GM19324 (cell line): ENCODE measurements around the gene ADI1.
"Not testable (repeated sequence)": the region's sequence is repeated elsewhere in the genome, so short reads cannot be mapped to it uniquely, and the experiment has no call there.

Source experiments
- ATAC-seq: cut with Tn5 transposase; IDR thresholded peaks from one replicate; pipeline ENCODE4 v1.9.1; 2021; ENCODE audit warnings: mild to moderate bottlenecking, moderate library complexity; ENCODE audit not compliant: unreplicated experiment, low FRiP score

ADI1 gene

DNA sequence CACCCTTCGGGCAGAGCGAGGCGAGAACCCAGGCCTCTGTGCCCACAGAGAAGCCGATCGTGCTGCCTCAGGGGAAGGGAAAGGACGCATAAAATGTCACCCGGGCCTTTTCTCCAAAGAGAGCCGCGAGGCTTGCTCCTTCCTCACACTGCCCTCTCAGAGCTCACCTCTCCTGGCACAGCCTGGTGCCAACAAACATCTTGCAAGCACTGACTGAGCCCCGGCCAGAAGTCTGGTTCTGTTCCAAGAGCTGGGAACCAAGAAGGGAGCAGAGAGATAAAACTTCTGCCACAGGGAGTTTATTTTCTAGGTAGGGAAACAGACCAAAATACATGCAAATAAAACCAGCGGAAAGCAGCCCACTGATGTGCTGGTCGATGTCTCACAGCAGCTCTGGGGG lies 13.6 kb upstream of the ADI1 start:
- ATAC-seq: no peak

DNA sequence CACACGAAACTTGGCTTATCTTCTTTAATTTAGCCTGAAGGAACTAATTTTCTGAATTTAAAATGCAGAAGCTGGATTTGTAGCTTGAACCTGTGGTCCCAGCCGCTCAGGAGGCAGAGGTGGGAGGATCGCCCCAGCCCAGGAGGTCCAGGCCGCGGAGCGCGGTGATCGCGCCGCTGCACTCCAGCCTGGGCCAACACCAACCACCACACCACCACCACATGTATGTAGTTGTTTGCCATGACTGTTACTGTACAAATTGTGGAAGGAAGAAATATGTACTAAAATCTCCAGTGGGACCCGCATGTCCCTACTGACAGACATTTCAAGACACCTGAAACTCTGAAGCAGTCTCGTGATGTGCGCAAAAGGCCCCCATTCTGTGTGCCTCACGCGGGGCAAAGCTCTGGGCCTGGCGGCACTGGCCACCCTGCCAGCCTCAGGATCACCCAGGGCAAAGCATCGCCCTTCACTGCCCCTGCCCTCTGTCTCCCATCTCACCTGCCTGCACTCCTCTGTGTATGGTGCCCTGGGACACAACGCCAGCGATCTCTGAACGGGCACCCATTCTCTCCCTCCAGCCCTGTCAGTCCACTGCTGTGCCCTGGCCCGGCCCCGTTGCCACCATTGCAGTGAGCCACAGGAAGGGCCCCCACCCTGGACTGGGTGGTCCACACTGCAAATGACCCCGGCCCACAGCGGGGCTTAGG lies 10.1 kb upstream of the ADI1 start:
- no peak for ATAC-seq

DNA sequence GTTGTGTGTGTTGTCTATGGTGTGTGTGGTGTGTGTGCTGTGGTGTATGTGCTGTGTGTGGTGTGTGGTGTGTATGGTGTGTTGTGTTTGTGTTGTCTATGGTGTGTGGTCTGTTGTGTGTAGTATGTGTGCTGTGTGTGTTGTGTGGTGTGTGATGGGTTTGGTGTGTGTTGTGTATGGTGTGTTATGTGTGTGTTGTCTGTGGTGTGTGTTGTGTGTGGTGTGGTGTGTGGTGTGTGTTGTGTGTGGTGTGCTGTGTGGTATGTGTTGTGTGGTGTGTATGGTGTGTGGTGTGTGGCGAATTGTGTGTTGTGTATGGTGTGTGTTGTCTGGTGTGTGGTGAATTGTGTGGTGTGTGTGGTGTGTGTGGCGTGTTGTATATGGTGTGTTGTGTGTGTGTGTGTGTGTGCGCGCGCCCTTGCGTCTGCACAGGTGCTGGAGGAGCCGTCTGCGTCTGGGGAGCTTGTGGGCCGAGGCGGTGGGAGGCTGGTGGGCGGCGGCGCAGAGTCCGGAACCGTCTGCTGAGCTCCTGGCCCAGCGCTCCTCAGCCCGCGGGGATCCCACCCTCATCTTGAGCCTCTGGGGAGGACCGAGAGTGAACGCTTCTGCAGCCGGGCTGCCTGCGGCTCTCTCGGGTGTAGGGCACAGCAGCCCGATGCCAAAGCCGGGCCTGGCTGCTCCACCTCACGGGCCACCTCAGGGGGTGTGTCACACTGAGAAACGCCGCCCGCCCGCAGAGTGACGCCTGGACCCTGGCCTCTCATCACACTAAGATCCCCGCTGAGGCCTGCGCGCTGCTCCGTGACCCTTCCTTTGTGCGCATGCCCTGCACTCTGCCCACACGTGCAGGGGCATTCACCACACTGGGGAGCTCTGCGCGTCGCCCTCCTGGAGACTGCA lies 8.8 kb upstream of the ADI1 start:
- no peak for ATAC-seq

DNA sequence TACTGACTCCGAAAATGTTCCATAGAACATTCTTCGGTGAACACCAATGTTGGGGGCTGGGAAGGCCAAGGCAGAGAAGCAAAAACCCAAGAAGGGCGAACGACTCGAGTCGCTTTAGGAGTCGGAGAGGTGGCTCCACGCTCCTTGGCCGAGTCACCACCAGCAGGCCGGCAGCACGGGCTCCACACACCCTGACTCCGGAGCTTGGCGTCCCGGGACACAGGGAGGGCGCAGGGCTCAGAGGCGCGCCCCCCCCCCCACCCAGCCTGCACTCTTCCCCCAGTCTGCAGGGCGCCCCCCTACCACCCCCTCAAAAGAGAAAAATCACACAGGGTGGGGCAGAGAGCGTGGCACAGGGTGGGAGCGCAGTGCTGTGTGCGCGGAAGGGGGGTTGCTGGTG lies 7.5 kb upstream of the ADI1 start:
- no peak for ATAC-seq

DNA sequence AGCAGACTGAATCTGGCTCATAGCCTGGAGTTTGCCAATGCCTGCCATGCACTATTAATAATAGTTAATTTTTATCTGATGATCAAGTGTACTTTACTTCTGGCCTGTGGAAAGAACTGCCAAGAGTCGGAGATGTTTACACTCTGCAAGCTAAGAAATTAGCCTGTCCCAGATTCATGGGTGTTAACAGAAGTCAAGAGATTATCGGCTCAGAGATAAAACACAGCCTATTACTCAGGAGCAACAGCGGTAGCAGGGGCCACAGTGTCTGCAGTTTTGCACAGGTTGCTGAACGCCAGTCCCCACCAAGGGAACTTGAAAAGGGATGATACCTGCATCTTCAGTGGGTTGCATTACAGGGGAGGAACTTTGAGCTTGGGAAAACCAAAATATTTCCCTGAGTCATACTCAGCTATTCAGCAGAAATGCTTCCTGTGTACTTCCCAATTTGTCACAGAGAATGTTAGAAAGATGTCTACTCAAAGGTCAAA lies 4.3 kb upstream of the ADI1 start:
- ATAC-seq: no peak

DNA sequence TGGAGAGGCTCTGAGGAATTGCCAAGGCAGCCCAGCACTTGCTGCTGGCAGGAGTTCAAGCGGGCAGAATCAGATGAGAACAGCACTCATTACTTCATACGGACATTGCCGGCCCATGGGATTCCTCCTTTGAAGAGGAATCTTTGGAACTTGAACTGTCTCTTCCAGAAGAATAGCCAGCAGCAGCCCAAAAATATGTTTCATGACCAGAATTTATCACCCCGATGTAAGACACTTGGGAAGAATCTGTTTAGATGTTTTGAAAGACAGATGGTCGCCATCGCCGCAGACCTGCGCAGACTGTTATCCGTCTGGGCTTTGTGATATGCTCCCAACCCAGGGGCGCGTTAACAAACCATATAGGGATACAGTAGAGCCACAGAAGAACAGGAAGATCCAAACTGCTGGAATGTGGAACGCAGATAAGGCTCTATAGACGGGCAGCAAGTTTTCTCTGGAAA lies 3.7 kb upstream of the ADI1 start:
- ATAC-seq: no peak

DNA sequence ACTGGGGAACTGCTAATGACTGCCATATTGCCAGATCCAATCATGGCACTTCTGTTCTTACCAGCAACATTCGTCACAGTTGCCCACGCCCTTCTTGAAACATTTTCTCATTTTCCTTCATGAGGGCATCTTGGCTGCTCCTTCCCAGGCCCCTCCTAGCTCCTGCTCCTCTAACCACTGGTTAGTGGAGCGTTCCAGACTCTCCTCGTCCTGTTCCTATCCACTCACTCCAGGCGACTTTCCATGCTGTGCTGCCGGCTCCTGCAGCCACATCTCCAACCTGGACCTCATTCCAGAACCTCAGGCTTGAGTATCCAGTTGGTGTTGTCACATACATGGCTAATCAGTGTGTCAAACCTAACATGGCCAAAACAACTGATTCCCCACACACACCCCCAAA lies 1.3 kb upstream of the ADI1 start:
- ATAC-seq: no peak

DNA sequence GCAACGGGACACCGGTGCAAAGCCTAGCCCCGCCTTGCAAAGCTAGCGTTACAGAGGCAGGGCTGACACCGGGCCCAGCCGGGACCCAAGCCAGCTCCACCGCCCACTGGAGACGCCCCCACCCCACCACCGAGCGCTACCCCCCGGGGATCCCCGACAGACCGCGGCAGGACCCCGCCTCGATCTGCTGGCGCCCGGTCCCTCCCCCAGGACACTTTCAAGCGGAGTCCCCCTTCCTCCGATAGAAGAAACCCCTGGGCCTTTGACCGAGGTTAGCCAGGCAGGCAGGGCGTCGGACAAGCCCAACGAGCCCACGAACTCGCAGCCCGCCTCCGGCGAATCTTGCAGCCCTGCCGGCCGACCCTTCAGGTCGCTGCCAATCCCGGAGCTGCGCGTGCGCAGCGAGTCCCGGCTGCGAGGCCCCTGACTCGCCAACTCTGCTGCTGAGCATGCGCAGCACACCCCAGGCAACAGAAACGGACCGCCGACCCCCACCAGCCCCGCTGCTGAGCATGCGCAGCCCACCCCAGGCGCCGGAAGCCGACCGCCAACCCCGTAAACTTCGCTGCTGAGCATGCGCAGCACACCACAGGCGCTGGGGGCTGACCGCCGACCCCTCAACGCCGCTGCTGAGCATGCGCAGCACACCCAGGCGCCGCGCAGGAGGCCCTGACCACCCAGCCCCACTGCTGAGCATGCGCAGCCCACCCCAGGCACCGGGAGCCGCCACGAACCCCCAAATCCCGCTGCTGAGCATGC lies 656 bp downstream of the ADI1 start:
- peak; percentile 88 for ATAC-seq

DNA sequence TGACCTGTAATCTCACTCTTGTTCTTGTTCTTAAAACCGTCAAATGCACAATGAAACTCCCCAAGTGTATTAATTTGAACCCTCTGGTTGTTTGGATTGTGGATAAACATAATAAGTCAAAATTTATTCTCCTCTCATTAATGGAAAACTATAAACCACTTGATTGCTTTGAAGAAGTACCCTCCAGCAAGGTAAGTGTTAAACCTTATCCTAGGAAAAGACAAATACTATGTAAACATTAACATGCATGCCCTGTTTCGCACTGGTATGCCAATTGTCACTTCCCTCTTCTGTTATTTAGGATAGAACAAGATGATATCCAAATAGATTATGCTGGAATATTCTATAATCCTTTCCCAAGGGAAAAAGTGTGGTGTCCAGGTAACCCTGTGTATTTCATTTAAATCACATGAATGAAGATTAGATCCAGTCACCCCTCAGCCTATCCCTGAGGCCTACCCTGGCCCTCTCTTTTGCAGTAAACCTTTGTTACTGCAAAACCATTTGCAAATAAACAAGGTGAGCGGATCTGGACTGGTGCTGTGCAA lies 1.3 kb downstream of the ADI1 start:
- ATAC-seq: no peak

DNA sequence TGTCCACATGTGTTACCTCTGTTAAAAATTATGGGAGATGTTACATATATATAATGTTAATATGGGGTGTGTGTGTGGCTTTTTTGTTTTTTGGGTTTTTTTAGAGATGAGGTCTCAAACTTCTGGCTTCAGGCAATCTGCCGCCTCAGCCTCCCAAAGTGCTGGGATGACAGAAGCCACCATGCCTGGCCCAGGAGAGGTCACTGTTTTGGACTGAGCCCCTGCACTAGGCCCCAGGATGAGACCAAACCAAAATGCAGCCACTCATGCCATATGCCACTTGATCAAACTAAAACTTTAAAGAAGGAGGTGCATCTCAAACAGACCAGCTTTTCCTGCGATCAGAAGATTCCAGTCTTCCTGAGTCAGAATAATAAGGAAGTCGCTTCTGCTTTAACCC lies 2.5 kb downstream of the ADI1 start:
- no peak for ATAC-seq

DNA sequence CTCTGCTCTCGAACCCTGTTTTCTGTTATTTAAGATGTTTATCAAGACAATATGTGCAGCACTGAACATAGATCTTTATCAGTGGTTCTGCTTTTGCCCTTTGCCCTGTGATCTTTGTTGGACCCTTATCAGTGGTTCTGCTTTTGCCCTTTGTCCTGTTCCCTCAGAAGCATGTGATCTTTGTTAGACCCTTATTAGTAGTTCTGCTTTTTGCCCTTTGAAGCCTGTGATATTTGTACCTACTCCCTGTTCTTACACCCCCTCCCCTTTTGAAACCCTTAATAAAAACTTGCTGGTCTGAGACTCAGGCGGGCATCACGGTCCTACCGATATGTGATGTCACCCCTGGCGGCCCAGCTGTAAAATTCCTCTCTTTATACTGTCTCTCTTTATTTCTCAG lies 3.9 kb downstream of the ADI1 start:
- ATAC-seq: not testable (repeated sequence)

DNA sequence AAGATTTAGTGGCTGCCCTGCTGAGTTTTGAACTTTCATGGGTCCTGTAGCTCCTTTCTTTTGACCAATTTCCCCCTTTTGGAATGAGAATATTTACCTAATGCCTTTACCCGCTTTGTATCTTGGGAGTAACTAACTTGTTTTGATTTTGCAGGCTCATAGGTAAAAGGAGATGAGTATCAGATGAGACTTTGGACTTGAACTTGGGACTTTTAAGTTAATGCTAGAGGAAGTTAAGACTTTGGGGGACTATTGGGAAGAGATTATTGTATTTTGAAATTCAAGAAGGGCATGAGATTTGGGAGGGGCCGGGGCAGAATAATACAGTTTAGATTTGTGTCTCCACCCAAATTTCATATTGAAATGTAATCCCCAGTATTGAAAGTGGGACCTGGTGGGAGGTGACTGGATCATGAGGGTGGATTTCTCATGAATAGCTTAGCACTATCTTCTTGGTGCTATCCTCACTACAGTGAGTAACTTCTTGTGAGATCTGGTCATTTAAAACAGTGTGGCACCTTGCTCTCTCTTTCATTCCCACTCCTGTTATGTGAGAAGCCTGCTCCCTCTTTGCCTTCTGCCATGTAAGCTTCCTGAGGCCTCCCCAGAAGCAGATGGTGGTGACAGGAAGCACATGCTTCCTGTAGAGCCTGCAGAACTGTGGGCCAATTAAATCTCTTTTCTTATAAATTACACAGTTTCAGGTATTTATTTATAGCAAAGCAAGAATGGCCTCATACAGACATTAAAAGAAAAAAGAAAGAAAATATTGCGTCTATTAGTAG lies 6.1 kb downstream of the ADI1 start:
- ATAC-seq: no peak

DNA sequence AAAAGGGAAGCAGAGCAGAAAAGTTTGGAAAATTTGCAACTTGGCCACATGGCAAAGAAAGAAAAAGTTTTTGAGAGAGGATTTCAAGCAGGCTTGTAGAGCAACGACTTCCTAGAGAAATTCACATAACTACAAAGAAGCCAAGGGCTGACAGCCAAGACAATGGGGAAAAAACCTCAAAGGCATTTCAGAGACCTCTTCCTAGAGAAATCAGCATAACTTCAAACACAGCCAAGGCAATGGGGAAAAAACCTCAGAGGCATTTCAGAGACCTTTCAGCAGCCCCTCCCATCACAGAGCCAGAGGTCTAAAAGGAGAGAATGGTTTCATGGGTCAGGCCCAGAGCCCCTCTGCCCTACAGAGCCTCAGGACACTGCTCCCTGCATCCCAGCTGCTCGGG lies 7.2 kb downstream of the ADI1 start:
- ATAC-seq: no peak

DNA sequence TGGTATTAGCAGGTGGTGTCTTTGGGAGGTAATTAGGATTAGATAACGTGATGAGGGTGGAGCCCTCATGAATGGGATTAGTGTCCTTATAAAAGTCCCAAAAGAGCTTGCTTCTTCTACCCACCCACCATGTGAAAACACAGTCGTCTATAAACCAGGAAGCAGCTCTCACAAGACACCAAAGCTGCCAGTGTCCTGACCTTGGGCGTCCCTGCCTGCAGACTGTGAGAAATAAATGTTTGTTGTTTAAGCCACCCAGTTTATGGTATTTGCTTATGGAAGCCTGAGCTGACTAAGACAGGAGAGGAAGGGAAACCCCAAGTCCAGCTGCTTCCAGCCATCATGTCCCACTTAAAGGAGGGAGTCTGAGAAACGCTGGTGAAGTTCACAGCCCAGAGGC lies 13.6 kb downstream of the ADI1 start:
- ATAC-seq: no peak

DNA sequence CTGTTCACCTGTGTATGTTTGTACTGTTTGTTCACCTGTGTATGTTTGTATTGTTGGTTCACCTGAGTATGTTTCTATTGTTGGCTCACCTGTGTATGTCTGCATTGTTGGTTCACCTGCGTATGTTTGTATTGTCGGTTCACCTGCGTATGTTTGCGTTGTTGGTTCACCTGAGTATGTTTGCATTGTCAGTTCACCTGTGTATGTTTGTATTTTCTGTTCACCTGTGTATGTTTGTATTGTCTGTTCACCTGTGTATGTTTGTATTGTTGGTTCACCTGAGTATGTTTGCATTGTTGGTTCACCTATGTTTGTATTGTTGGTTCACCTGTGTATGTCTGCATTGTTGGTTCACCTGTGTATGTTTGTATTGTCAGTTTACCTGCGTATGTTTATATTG lies 14.6 kb downstream of the ADI1 start:
- no peak for ATAC-seq

DNA sequence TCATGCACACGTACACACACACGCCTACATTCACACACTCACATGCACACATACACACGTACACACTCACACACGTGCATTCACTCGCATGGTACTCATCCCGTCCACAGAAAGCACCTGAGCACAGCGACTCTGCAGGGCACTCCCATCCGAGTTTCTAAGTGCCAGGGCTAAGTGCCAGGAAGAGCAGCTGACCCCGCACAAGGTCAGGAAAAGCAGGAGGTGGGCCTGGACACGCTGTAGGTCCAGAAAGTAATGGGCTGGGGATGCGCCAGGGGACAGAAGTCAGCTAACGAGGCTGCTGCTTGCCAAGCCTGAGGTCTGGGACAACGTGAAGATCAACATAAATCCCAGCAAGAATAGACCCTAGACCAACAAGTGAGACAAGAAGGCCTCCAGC lies 15.8 kb downstream of the ADI1 start:
- ATAC-seq: no peak

DNA sequence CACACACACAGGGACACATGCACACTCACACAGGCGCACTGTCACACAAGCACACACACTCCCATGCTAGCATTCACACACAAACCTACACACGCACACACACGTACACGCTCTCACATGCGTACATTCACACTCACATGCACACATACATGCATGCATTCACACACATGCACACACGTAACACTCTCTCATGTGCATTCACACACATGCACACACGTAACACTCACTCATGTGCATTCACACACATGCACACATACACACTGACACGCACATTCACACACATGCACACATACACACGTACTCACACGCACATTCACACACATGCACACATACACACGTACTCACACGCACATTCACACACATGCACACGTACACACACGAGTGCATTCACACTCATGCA lies 16.3 kb downstream of the ADI1 start:
- ATAC-seq: no peak

DNA sequence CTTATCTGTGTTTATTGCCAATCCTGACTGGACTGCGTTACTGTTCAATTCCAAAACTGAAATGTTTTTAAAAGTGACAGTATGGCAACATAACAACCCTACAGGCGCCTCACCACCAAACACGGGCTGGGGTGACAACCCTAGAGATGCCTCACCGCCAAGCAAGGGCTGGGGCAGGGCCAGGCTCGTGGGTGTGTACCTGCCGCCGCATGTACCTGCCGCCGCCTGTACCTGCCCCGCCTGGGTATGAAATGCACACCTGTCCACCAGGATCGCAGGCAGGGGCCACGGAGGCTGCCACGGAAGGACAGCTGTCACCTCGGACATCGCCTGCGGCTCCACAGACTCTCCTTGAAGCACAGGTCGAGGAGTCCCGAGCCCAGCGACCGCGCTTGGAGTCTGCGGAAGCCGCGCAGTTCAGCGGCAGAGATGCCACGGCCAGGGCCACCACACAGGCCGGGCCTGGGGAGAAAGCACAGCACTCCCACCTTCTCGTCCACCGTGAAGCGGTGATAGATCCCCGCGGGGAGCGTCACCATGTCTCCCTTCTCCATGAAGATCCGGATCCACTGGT lies 18.9 kb downstream of the ADI1 start:
- no peak for ATAC-seq

DNA sequence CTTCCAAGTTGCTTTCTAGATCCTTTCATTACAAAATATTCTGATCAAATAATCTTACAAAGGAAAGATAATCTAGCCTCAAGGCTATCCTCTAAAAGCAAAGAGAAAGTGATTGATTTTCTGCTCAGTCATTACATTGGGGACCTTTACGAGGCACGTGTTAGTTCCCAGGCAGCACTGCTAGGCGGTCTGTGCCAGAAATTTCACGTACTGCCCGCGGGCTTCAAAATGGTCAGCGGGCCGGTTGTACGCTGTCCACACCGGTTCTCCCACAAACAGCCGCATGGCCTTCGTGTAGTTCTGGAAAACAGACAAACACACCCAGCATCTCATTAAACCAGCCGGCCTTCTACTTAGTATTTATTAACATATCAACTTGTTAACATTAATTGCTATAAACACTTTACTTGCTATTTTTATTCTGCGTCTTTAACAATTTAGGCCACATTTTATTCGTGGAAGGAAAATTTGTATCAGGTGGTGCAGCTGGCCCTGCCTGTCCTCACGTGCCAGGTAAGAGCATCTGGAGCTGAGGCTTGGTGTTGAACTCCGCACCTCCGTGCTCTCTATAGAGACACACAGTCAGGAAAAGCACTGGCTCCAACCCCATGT lies 20.4 kb downstream of the ADI1 start:
- ATAC-seq: no peak
